Panc1 (cell line): ENCODE results near the gene CNRIP1. TPM values are rescaled to one million over a fixed set of nuclear protein-coding genes. Genes with fewer than 3 reads are reported as not detected.

Experiments used
- ATAC-seq: fragments of 200-7000 bp; cut with Tn5 transposase; 2 replicates; pipeline ENCODE4 v1.9.1; 2020; ENCODE audit warnings: mild to moderate bottlenecking, moderate library complexity
- BruUV-seq: library from RNA; stranded (reverse); fragments of 400-500 nt; replicated peaks from 2 replicates; lab custom pipeline; 2021; lab: Mats Ljungman, UMichigan
- CTCF ChIA-PET: fragments of 300-600 bp; sonication (Branson Sonifier 250); formaldehyde crosslinking; loops from one replicate; lab custom pipeline; 2022; ENCODE audit warnings: antibody characterized with exemption; lab: Charles Lee
- POLR2A ChIA-PET: fragments of 300-600 bp; sonication (Branson Sonifier 250); formaldehyde crosslinking; loops from one replicate; lab custom pipeline; 2022; ENCODE audit warnings: antibody characterized with exemption; lab: Charles Lee
- DNase-seq: peaks from one replicate; pipeline ENCODE4 v3.0.0-alpha.2; 2010; ENCODE audit warnings: low read depth, low spot score
- H3K27ac ChIP-seq: 2 replicates; pipeline ENCODE4 v1.5.1; 2011; ENCODE audit warnings: mild to moderate bottlenecking, low read length, inconsistent platforms
- H3K27me3 ChIP-seq: fragments of 200-500 bp; sonication (Bioruptor generic); 2 replicates; pipeline ENCODE4 v1.6.0; 2014; ENCODE audit warnings: low read length, inconsistent platforms; ENCODE audit not compliant: control insufficient read depth, insufficient read depth
- H3K36me3 ChIP-seq: fragments of 200-500 bp; sonication (Bioruptor generic); 2 replicates; pipeline ENCODE4 v1.5.1; 2014; ENCODE audit warnings: inconsistent platforms, mild to moderate bottlenecking, low read length, moderate library complexity; ENCODE audit not compliant: control insufficient read depth, insufficient read depth
- H3K4me1 ChIP-seq: 2 replicates; pipeline ENCODE4 v1.5.1; 2011; ENCODE audit warnings: inconsistent platforms, mild to moderate bottlenecking, low read length, moderate library complexity; ENCODE audit not compliant: control insufficient read depth, insufficient read depth
- H3K4me3 ChIP-seq, 2 experiments: 2 replicates each; pipeline ENCODE4 v1.5.1; 2011 to 2012; ENCODE audit warnings: low read depth in 2 of 2, low read length in 2 of 2, mild to moderate bottlenecking in 2 of 2, inconsistent platforms in 1 of 2, moderate library complexity in 1 of 2
- H3K9me3 ChIP-seq: fragments of 200-500 bp; sonication (Bioruptor generic); 2 replicates; pipeline ENCODE4 v1.5.1; 2014; ENCODE audit warnings: low read depth, mild to moderate bottlenecking, inconsistent platforms, low read length, moderate library complexity; ENCODE audit not compliant: control insufficient read depth, insufficient read depth
- POLR2AphosphoS5 ChIP-seq: IDR thresholded peaks from 2 replicates; pipeline ENCODE4 v1.6.1; 2012; ENCODE audit warnings: mild to moderate bottlenecking, low read depth, low read length, moderate library complexity
- SIN3A ChIP-seq: IDR thresholded peaks from 2 replicates; pipeline ENCODE4 v1.6.1; 2012; ENCODE audit warnings: low read depth, mild to moderate bottlenecking, low read length, moderate library complexity, borderline replicate concordance; ENCODE audit not compliant: insufficient read depth
- TCF7L2 ChIP-seq: IDR thresholded peaks from 2 replicates; pipeline ENCODE4 v1.6.1; 2011; ENCODE audit warnings: mild to moderate bottlenecking, low read depth, low read length, inconsistent platforms
- in situ Hi-C: cut with HindIII; loops from 2 replicates; pipeline ENCODE4 v1.10.0; 2016; ENCODE audit warnings: low sequenced_read_pairs, low pct_unique_long_range_greater_than_20kb
- intact Hi-C: fragments of 100-400 bp; cut with micrococcal nuclease; formaldehyde crosslinking; loops from one replicate; pipeline ENCODE4 v1.10.0; 2022; ENCODE audit not compliant: unreplicated experiment
- total RNA-seq: library from RNA; stranded (reverse); gene quantifications from one replicate; pipeline ENCODE4 v1.2.1, GENCODE V29; 2021; ENCODE audit not compliant: unreplicated experiment
- TF ChIP-seq, protein P1 (sequence below), 2 experiments: IDR thresholded peaks; 2 replicates each; pipeline ENCODE4 v1.6.1; 2011 to 2012; ENCODE audit warnings: low read depth in 2 of 2, control low read depth in 1 of 2, low read length in 1 of 2, mild to moderate bottlenecking in 1 of 2, moderate library complexity in 1 of 2; ENCODE audit not compliant: insufficient read depth in 1 of 2
- TF ChIP-seq, protein P2 (sequence below): fragments of 450-650 bp; IDR thresholded peaks from 2 replicates; pipeline ENCODE4 v1.5.1; 2017; ENCODE audit warnings: mild to moderate bottlenecking

The CNRIP1 gene
- total RNA-seq, 1 experiment from 2014 or later, result not detected

DNA sequence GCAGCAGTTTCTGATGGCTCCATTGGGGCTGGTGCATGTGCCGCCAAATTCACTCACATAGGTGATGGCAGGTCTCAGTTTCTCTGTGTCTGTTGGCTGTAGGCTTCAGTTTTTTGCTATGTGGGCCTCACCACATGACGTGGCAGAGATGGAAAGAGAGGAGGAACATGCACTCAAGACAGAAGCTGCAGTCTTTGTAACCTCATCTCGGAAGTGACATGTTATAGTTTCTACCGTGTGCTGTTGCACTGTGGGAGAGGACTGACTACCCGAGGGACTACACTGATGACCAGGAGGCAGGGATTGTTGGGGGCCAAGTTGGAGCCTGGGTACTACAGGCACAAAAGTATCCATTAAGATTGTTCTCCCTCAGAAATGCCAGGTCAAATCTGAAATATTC, 9.2 kb upstream of the CNRIP1 start:
- peaks cover 12% of the 10 kb centered on the region for H3K27me3 ChIP-seq
- in situ Hi-C loops, result no loop called here
- POLR2A ChIA-PET, result no interaction called here
- DNase-seq (no peak), ATAC-seq (no peak)
- no peaks in the 10 kb centered on the region for H3K9me3 ChIP-seq
- no peaks in the 10 kb centered on the region for H3K36me3 ChIP-seq
- TF ChIP-seq SIN3A (no peak), POLR2AphosphoS5 (no peak)
- no TSS peak for BruUV-seq
- intact Hi-C loops, result no loop called here
- CTCF ChIA-PET, result no interaction called here
- no peaks in the 10 kb centered on the region for H3K4me1 ChIP-seq
- H3K27ac ChIP-seq, result no peak overlapping the region
- H3K4me3 ChIP-seq, result no peak overlapping the region

- Histone ChIP-seq H3K36me3 (no peaks in the 10 kb centered on the region), H3K9me3 (no peaks in the 10 kb centered on the region), H3K4me1 (0 out of 2 replicates have a peak, but pooled peaks cover under 1% of the 10 kb centered on the region), H3K27ac (no peak overlapping the region), H3K27me3 (peaks cover 20% of the 10 kb centered on the region), H3K4me3 (no peak overlapping the region)
- ATAC-seq, result no peak
- CTCF ChIA-PET, result no interaction called here
- TF ChIP-seq TCF7L2, result no peak
- no peak for TF ChIP-seq POLR2AphosphoS5
- TF ChIP-seq, protein P1, sequence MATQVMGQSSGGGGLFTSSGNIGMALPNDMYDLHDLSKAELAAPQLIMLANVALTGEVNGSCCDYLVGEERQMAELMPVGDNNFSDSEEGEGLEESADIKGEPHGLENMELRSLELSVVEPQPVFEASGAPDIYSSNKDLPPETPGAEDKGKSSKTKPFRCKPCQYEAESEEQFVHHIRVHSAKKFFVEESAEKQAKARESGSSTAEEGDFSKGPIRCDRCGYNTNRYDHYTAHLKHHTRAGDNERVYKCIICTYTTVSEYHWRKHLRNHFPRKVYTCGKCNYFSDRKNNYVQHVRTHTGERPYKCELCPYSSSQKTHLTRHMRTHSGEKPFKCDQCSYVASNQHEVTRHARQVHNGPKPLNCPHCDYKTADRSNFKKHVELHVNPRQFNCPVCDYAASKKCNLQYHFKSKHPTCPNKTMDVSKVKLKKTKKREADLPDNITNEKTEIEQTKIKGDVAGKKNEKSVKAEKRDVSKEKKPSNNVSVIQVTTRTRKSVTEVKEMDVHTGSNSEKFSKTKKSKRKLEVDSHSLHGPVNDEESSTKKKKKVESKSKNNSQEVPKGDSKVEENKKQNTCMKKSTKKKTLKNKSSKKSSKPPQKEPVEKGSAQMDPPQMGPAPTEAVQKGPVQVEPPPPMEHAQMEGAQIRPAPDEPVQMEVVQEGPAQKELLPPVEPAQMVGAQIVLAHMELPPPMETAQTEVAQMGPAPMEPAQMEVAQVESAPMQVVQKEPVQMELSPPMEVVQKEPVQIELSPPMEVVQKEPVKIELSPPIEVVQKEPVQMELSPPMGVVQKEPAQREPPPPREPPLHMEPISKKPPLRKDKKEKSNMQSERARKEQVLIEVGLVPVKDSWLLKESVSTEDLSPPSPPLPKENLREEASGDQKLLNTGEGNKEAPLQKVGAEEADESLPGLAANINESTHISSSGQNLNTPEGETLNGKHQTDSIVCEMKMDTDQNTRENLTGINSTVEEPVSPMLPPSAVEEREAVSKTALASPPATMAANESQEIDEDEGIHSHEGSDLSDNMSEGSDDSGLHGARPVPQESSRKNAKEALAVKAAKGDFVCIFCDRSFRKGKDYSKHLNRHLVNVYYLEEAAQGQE (IDR thresholded peaks at IDR 0.05; ENCODE audit: insufficient read depth in 1 of 2, low read depth in 2 of 2, low read length in 1 of 2), result no peak
- no TSS peak for BruUV-seq
- no peak for DNase-seq
- intact Hi-C loops, result no loop called here
- POLR2A ChIA-PET, result interaction anchor here (0.7 kb wide), 1 partner anchor 8 kb away, joined by 9 read pairs; no protein-coding TSS in a partner anchor
- in situ Hi-C loops, result no loop called here
Observed at GRCh38 chr2:68325056-68325455, 5.3 kb upstream of the CNRIP1 start.

- ChIA-PET CTCF (interaction anchor here (0.6 kb wide), 1 partner anchor 30 kb away, joined by 4 read pairs; no protein-coding TSS in a partner anchor), POLR2A (no interaction called here)
- Histone ChIP-seq H3K9me3 (no peaks in the 10 kb centered on the region), H3K4me3 (peak overlapping the region; percentile 45 to 50), H3K4me1 (0 out of 2 replicates have a peak, but pooled peaks cover 4% of the 10 kb centered on the region), H3K36me3 (no peaks in the 10 kb centered on the region), H3K27me3 (peaks cover 18% of the 10 kb centered on the region), H3K27ac (no peak overlapping the region)
- TF ChIP-seq, protein P1 (IDR thresholded peaks at IDR 0.05; ENCODE audit: insufficient read depth in 1 of 2, low read depth in 2 of 2, low read length in 1 of 2), result peak; percentile 78 to 84
- TF ChIP-seq POLR2AphosphoS5 (no peak), TCF7L2 (no peak)
- TF ChIP-seq, protein P2, sequence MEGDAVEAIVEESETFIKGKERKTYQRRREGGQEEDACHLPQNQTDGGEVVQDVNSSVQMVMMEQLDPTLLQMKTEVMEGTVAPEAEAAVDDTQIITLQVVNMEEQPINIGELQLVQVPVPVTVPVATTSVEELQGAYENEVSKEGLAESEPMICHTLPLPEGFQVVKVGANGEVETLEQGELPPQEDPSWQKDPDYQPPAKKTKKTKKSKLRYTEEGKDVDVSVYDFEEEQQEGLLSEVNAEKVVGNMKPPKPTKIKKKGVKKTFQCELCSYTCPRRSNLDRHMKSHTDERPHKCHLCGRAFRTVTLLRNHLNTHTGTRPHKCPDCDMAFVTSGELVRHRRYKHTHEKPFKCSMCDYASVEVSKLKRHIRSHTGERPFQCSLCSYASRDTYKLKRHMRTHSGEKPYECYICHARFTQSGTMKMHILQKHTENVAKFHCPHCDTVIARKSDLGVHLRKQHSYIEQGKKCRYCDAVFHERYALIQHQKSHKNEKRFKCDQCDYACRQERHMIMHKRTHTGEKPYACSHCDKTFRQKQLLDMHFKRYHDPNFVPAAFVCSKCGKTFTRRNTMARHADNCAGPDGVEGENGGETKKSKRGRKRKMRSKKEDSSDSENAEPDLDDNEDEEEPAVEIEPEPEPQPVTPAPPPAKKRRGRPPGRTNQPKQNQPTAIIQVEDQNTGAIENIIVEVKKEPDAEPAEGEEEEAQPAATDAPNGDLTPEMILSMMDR, result no peak
- BruUV-seq, result no TSS peak
- in situ Hi-C loops, result no loop called here
- DNase-seq (no peak), ATAC-seq (no peak)
- intact Hi-C loops, result no loop called here
Observed at GRCh38 chr2:68320118-68320641, 431 bp upstream of the CNRIP1 start.
